Measurements from ENCODE around the gene RAB17. TPM values are rescaled to one million over a fixed set of nuclear protein-coding genes. Genes with fewer than 3 reads are reported as not detected.

Gene RAB17
- total and polyA plus RNA-seq, 2 experiments from 2014 or later = 58.3 to 99.1 TPM

DNA sequence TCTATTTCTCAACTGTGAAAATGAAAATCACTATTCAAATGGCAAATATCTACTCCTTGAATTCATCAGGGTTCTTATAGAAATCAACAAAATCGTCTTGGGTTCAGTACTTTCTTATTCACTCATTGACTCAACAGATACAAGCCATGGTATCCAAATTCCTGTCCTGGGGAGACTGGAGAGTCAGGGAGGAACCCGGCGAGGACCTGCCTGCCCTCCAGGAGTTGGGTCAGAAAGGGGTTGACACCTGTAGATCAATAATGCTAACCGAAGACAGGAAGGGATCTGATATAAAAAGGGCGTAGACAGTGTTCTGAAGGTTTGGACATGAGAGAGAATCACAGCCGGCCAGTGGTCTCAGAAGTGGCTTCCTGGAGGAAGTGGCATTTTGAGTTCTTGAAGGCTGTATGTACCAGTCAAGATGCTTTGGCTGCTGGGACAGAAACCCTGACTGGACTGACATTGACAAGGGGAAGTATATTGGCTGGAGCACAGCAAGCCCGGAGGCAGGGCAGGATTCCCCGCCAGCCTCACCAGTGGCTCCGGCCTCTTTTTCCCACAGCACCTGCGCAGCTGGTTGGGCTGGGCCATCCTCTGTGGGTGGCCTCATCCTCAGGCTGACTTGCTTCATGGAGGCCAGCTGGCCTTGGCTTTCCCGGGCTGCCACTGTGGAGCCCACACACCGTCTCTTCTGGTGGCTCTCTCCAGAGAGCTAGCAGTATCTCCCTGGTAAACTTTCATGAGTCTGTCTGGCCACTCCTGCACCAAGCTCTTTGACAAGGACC lies 39.9 kb upstream of the RAB17 start:
- DNase-seq (ENCODE audit: low spot score) = no peak
- no peaks in the 10 kb centered on the region for H3K36me3 ChIP-seq (replicated peaks; ENCODE audit: insufficient read depth, low read depth)
- TF ChIP-seq, protein P1, sequence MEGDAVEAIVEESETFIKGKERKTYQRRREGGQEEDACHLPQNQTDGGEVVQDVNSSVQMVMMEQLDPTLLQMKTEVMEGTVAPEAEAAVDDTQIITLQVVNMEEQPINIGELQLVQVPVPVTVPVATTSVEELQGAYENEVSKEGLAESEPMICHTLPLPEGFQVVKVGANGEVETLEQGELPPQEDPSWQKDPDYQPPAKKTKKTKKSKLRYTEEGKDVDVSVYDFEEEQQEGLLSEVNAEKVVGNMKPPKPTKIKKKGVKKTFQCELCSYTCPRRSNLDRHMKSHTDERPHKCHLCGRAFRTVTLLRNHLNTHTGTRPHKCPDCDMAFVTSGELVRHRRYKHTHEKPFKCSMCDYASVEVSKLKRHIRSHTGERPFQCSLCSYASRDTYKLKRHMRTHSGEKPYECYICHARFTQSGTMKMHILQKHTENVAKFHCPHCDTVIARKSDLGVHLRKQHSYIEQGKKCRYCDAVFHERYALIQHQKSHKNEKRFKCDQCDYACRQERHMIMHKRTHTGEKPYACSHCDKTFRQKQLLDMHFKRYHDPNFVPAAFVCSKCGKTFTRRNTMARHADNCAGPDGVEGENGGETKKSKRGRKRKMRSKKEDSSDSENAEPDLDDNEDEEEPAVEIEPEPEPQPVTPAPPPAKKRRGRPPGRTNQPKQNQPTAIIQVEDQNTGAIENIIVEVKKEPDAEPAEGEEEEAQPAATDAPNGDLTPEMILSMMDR (IDR thresholded peaks at IDR 0.05; ENCODE audit: poor library complexity) = no peak
- no peak for TF ChIP-seq EZH2 (IDR thresholded peaks at IDR 0.05; ENCODE audit: borderline replicate concordance)
- no peak for TF ChIP-seq EZH2phosphoT487 (IDR thresholded peaks at IDR 0.05; ENCODE audit: low read depth, severe bottlenecking, unreplicated experiment)
- no peaks in the 10 kb centered on the region for H3K27me3 ChIP-seq
- H3K9me2 ChIP-seq (replicated peaks; ENCODE audit: insufficient read depth) = no peaks in the 10 kb centered on the region
- WGBS (ENCODE audit: low lambda C conversion rate, missing lambda C conversion rate) = 84% methylated on average over 12 of the region's 12 CpGs
- H4K20me1 ChIP-seq (ENCODE audit: insufficient read depth, poor library complexity, severe bottlenecking) = peaks cover 6% of the 10 kb centered on the region
- no peak overlapping the region for H3K4me3 ChIP-seq
- no peaks in the 10 kb centered on the region for H3K9me3 ChIP-seq (ENCODE audit: low read depth)
- H3K79me2 ChIP-seq = peaks cover 58% of the 10 kb centered on the region
- H2AFZ ChIP-seq = no peak overlapping the region
- H3K4me2 ChIP-seq = no peak overlapping the region
- H3K27ac ChIP-seq = no peak overlapping the region
- peaks cover 11% of the 10 kb centered on the region for H3K4me1 ChIP-seq (ENCODE audit: insufficient read depth)

DNA sequence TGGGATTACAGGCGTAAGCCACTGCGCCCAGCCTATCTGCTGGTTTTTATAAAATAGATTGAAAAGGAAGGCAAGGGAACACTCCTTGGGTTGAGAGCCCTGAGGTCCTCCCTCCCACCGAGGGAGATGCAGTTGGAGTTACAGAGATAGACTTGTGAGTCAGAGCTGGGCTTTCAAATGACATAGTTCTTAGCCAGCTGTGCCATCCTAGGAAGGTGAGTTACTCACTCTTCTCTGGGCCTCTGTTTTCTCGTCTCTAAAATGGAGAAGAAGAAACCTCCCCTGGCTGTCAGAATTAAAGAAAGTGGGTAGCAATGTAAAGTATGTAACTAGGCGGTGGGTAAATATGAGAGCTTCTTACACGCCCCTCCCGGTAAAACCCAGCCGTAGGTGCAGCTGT lies 39.2 kb upstream of the RAB17 start:
- Histone ChIP-seq H3K27ac (no peak overlapping the region), H3K4me1 (ENCODE audit: insufficient read depth) (peaks cover 11% of the 10 kb centered on the region), H3K36me3 (replicated peaks; ENCODE audit: insufficient read depth, low read depth) (no peaks in the 10 kb centered on the region), H3K4me3 (no peak overlapping the region), H2AFZ (no peak overlapping the region), H3K27me3 (no peaks in the 10 kb centered on the region), H4K20me1 (ENCODE audit: insufficient read depth, poor library complexity, severe bottlenecking) (peaks cover 6% of the 10 kb centered on the region), H3K9me2 (replicated peaks; ENCODE audit: insufficient read depth) (no peaks in the 10 kb centered on the region), H3K4me2 (no peak overlapping the region), H3K9me3 (ENCODE audit: low read depth) (no peaks in the 10 kb centered on the region), H3K79me2 (peaks cover 53% of the 10 kb centered on the region)
- no peak for DNase-seq (ENCODE audit: low spot score)
- TF ChIP-seq EZH2phosphoT487 (IDR thresholded peaks at IDR 0.05; ENCODE audit: low read depth, severe bottlenecking, unreplicated experiment) (no peak), EZH2 (IDR thresholded peaks at IDR 0.05; ENCODE audit: borderline replicate concordance) (no peak)
- TF ChIP-seq, protein P1 (IDR thresholded peaks at IDR 0.05; ENCODE audit: poor library complexity) = no peak
- WGBS (ENCODE audit: low lambda C conversion rate, missing lambda C conversion rate) = 64% methylated on average over 8 of the region's 8 CpGs

DNA sequence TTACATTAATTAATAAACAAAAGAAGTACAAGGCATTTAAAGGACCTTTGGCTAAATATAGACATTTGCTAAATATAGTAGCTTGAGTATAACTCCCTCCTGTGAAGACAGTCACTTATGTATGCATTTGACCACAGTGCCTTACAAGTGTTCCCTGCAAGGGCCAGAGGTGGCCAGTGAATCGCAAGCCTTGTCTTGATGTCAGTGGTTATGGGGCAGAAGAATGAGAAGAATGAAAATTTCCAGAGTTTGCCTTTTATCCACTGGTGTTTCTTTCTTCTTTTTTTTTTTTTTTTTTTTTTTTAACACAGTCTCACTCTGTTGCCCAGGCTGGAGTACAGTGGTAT lies 38.6 kb upstream of the RAB17 start:
- H3K4me1 ChIP-seq (ENCODE audit: insufficient read depth) = peaks cover 11% of the 10 kb centered on the region
- peak overlapping the region; percentile 90 for H3K4me2 ChIP-seq
- H3K36me3 ChIP-seq (replicated peaks; ENCODE audit: insufficient read depth, low read depth) = no peaks in the 10 kb centered on the region
- 94% methylated on average over 1 of the region's 1 CpG for WGBS (ENCODE audit: low lambda C conversion rate, missing lambda C conversion rate)
- H3K79me2 ChIP-seq = peaks cover 49% of the 10 kb centered on the region
- H3K4me3 ChIP-seq = no peak overlapping the region
- no peaks in the 10 kb centered on the region for H3K9me2 ChIP-seq (replicated peaks; ENCODE audit: insufficient read depth)
- no peak overlapping the region for H3K27ac ChIP-seq
- TF ChIP-seq EZH2 (IDR thresholded peaks at IDR 0.05; ENCODE audit: borderline replicate concordance) = no peak
- no peak for TF ChIP-seq EZH2phosphoT487 (IDR thresholded peaks at IDR 0.05; ENCODE audit: low read depth, severe bottlenecking, unreplicated experiment)
- TF ChIP-seq, protein P1 (IDR thresholded peaks at IDR 0.05; ENCODE audit: poor library complexity) = no peak
- H4K20me1 ChIP-seq (ENCODE audit: insufficient read depth, poor library complexity, severe bottlenecking) = peaks cover 6% of the 10 kb centered on the region
- H2AFZ ChIP-seq = no peak overlapping the region
- no peaks in the 10 kb centered on the region for H3K9me3 ChIP-seq (ENCODE audit: low read depth)
- DNase-seq (ENCODE audit: low spot score) = no peak
- H3K27me3 ChIP-seq = no peaks in the 10 kb centered on the region

Measured in hepatocyte (in vitro differentiated cells).